GM12878 (cell line): ENCODE data around the gene CYP26B1. TPM values are rescaled to one million over a fixed set of nuclear protein-coding genes. Genes with fewer than 3 reads are reported as not detected.

Experiments used
- ATAC-seq: fragments of 200-7000 bp; cut with Tn5 transposase; 3 replicates; pipeline ENCODE4 v1.9.1; 2020; ENCODE audit warnings: mild to moderate bottlenecking, moderate library complexity
- BruUV-seq: library from RNA; stranded (reverse); fragments of 400-500 nt; replicated peaks from 2 replicates; lab custom pipeline; 2021; lab: Mats Ljungman, UMichigan
- CTCF ChIA-PET: fragments of 300-600 bp; sonication (Branson Sonifier 250); formaldehyde crosslinking; extraction: SDS; loops from one replicate; lab custom pipeline; 2021; ENCODE audit warnings: inconsistent platforms; lab: Yijun Ruan, JAX
- POLR2A ChIA-PET: fragments of 350-600 bp; formaldehyde crosslinking; extraction: SDS; loops from one replicate; lab custom pipeline; 2021; ENCODE audit warnings: inconsistent platforms; lab: Charles Lee
- RAD21 ChIA-PET: fragments of 300-600 bp; sonication (Branson Sonifier 250); formaldehyde crosslinking; loops from one replicate; lab custom pipeline; 2023; ENCODE audit warnings: antibody characterized with exemption; ENCODE audit not compliant: unreplicated experiment; lab: Charles Lee
- SMC1A ChIA-PET: fragments of 300-600 bp; sonication (Branson Sonifier 250); formaldehyde crosslinking; loops from one replicate; lab custom pipeline; 2023; ENCODE audit not compliant: unreplicated experiment, uncharacterized antibody; lab: Charles Lee
- DNase-seq: peaks from one replicate; pipeline ENCODE4 v3.0.0-alpha.2; 2011; ENCODE audit warnings: low read depth, low spot score
- FAIRE-seq: peaks from 3 replicates; lab custom pipeline; 2011; peaks lifted over from hg19 to GRCh38; lab: Jason Lieb, UNC
- H2AFZ ChIP-seq: 2 replicates; pipeline ENCODE4 v1.6.0; 2011; ENCODE audit warnings: low read depth, low read length, control low read depth; ENCODE audit not compliant: control insufficient read depth
- H3K27ac ChIP-seq: 2 replicates; pipeline ENCODE4 v1.5.1; 2011; ENCODE audit warnings: control low read depth; ENCODE audit not compliant: control insufficient read depth, insufficient read depth
- H3K27me3 ChIP-seq, 2 experiments: replicated peaks in 1 of 2; 2 replicates each; pipeline versions ENCODE4 v1.6.0 to v1.6.1; 2011; ENCODE audit warnings: low read length in 1 of 2; ENCODE audit not compliant: control insufficient read depth in 2 of 2, insufficient read depth in 2 of 2
- H3K36me3 ChIP-seq, 2 experiments: 2 replicates each; pipeline ENCODE4 v1.5.1; 2011; ENCODE audit warnings: low read length in 1 of 2; ENCODE audit not compliant: control insufficient read depth in 2 of 2, insufficient read depth in 2 of 2
- H3K4me1 ChIP-seq: 2 replicates; pipeline ENCODE4 v1.6.1; 2011; ENCODE audit warnings: mild to moderate bottlenecking, low read length, moderate library complexity, mixed read lengths; ENCODE audit not compliant: control insufficient read depth, insufficient read depth
- H3K4me2 ChIP-seq: 2 replicates; pipeline ENCODE4 v1.6.0; 2011; ENCODE audit warnings: control low read depth; ENCODE audit not compliant: control insufficient read depth, insufficient read depth
- H3K4me3 ChIP-seq: fragments of 200-600 bp; sonication (generic); 2 replicates; pipeline ENCODE4 v1.5.1; 2016
- H3K79me2 ChIP-seq: 2 replicates; pipeline ENCODE4 v1.6.0; 2011; ENCODE audit warnings: low read length; ENCODE audit not compliant: control insufficient read depth, insufficient read depth
- H3K9ac ChIP-seq: 2 replicates; pipeline ENCODE4 v1.8.0; 2011; ENCODE audit warnings: low read length, control low read depth, mixed read lengths; ENCODE audit not compliant: control insufficient read depth, insufficient read depth
- H3K9me3 ChIP-seq: replicated peaks from 3 replicates; pipeline ENCODE4 v1.5.1; 2011; ENCODE audit warnings: mild to moderate bottlenecking, low read length; ENCODE audit not compliant: control insufficient read depth, insufficient read depth
- H4K20me1 ChIP-seq: 2 replicates; pipeline ENCODE4 v1.6.0; 2011; ENCODE audit not compliant: control insufficient read depth, insufficient read depth
- CEBPB ChIP-seq, 2 experiments: fragments of 150-350 bp in 1 of 2; IDR thresholded peaks; 2 replicates each; pipeline ENCODE4 v1.6.1; 2012 to 2014; ENCODE audit warnings: low read depth in 2 of 2, low read length in 2 of 2, borderline replicate concordance in 1 of 2, inconsistent platforms in 1 of 2
- DPF2 ChIP-seq: fragments of 450-650 bp; IDR thresholded peaks from 2 replicates; pipeline ENCODE4 v1.6.1; 2017; ENCODE audit warnings: mild to moderate bottlenecking
- EED ChIP-seq: sonication (generic); IDR thresholded peaks from 2 replicates; pipeline ENCODE4 v1.6.1; 2016; ENCODE audit warnings: antibody characterized with exemption, low read depth
- IRF5 ChIP-seq: fragments of 450-650 bp; IDR thresholded peaks from 2 replicates; pipeline ENCODE4 v1.6.1; 2017; ENCODE audit warnings: borderline replicate concordance
- JUNB ChIP-seq: IDR thresholded peaks from 2 replicates; pipeline ENCODE4 v1.6.1; 2016; ENCODE audit warnings: antibody characterized with exemption, mild to moderate bottlenecking
- KDM1A ChIP-seq: fragments of 200-600 bp; sonication (generic); IDR thresholded peaks from 2 replicates; pipeline ENCODE4 v1.6.1; 2016; ENCODE audit warnings: borderline replicate concordance
- MLLT1 ChIP-seq: fragments of 450-650 bp; IDR thresholded peaks from 2 replicates; pipeline ENCODE4 v1.6.1; 2016; ENCODE audit warnings: mild to moderate bottlenecking
- NFXL1 ChIP-seq: fragments of 450-650 bp; IDR thresholded peaks from 2 replicates; pipeline ENCODE4 v1.6.1; 2017; ENCODE audit warnings: antibody characterized with exemption, mild to moderate bottlenecking, borderline replicate concordance
- NFYA ChIP-seq: IDR thresholded peaks from 2 replicates; pipeline ENCODE4 v1.6.1; 2011; ENCODE audit warnings: low read depth, mild to moderate bottlenecking, low read length, improper control_type of control experiment, borderline replicate concordance
- POLR2AphosphoS2 ChIP-seq: IDR thresholded peaks from 2 replicates; pipeline ENCODE4 v1.6.1; 2011; ENCODE audit warnings: low read depth, mild to moderate bottlenecking, low read length, improper control_type of control experiment, moderate library complexity
- POLR2AphosphoS5 ChIP-seq: IDR thresholded peaks from 2 replicates; pipeline ENCODE4 v1.6.1; 2011; ENCODE audit warnings: mild to moderate bottlenecking, low read length, inconsistent platforms
- SKIL ChIP-seq: fragments of 450-650 bp; IDR thresholded peaks from 2 replicates; pipeline ENCODE4 v1.6.1; 2017; ENCODE audit warnings: mild to moderate bottlenecking, low read depth, inconsistent platforms; ENCODE audit not compliant: poor library complexity, severe bottlenecking
- SPI1 ChIP-seq: IDR thresholded peaks from 2 replicates; pipeline ENCODE4 v1.6.1; 2011; ENCODE audit warnings: low read depth, mild to moderate bottlenecking, low read length, moderate library complexity, borderline replicate concordance; ENCODE audit not compliant: insufficient read depth
- TARDBP ChIP-seq: IDR thresholded peaks from 2 replicates; pipeline ENCODE4 v1.6.1; 2016; ENCODE audit warnings: borderline replicate concordance
- WGBS: methylation state at CpG from one replicate; pipeline ENCODE4 v1.1.6; 2016; ENCODE audit warnings: low lambda C conversion rate; ENCODE audit not compliant: insufficient replicate concordance, insufficient coverage; ENCODE audit errors: missing lambda C conversion rate; 5-methylcytosine and 5-hydroxymethylcytosine counted together
- in situ Hi-C: fragments of 300-500 bp; cut with MboI; formaldehyde crosslinking; loops from 9 replicates; pipeline ENCODE4 v1.14.3; 2018; ENCODE audit warnings: mixed read lengths
- intact Hi-C: fragments of 100-400 bp; cut with micrococcal nuclease; formaldehyde crosslinking; loops from one replicate; pipeline ENCODE4 v1.14.2; 2022; ENCODE audit not compliant: unreplicated experiment
- polyA plus RNA-seq, 11 experiments: library from polyadenylated mRNA; depleted of rRNA in 4 of 11; unstranded in 6 of 11; stranded (reverse) in 5 of 11; fragments of >200 nt; fragmentation: Nextera tagmentation in 4 of 11; fragmentation: Illumina TruSeq in 1 of 11; extraction: Ambion mirVana in 4 of 11; extraction: Trizol in 1 of 11; gene quantifications; 1 replicate in 1 of 11; 2 replicates in 10 of 11; pipeline versions ENCODE4 v1.2.1 to v1.2.3, GENCODE V29; 2011 to 2016; ENCODE audit warnings: inconsistent platforms in 2 of 11, missing spikeins in 2 of 11, low read depth in 1 of 11
- total RNA-seq, 4 experiments: library from RNA; depleted of rRNA in 3 of 4; stranded (reverse); fragments of >200 nt in 3 of 4; fragmentation: Illumina TruSeq in 1 of 4; extraction: Trizol in 1 of 4; gene quantifications; 2 replicates each; pipeline versions ENCODE4 v1.2.1 to v1.2.3, GENCODE V29; 2013 to 2021

The CYP26B1 gene
- total and polyA plus RNA-seq, 10 of the 15 experiments (the other 5 are each of a cell fraction or from before 2014, with no cell fraction given): not detected

GRCh38 chr2:72157871-72158771, 10.5 kb upstream of the CYP26B1 start:
- Histone ChIP-seq H3K4me1 (no peaks in the 10 kb centered on the region), H3K9ac (no peak overlapping the region), H4K20me1 (no peaks in the 10 kb centered on the region), H3K9me3 (no peaks in the 10 kb centered on the region), H2AFZ (no peak overlapping the region), H3K27ac (no peak overlapping the region), H3K4me3 (no peak overlapping the region), H3K36me3 (no peaks in the 10 kb centered on the region), H3K79me2 (no peaks in the 10 kb centered on the region), H3K4me2 (no peak overlapping the region), H3K27me3 (peaks cover 3 to 5% of the 10 kb centered on the region in 2 experiments; a peak in 2 of 4 replicates)
- no TSS peak for BruUV-seq
- CTCF ChIA-PET: interaction anchor here (1.4 kb wide), 1 partner anchor 8 kb away, joined by 4 read pairs; no protein-coding TSS in a partner anchor
- FAIRE-seq (no peak), ATAC-seq (no peak), DNase-seq (no peak)
- SMC1A ChIA-PET: no interaction called here
- POLR2A ChIA-PET: no interaction called here
- 56% methylated on average over 8 of the region's 8 CpGs for WGBS
- in situ Hi-C loops: no loop called here
- intact Hi-C loops: no loop called here
- RAD21 ChIA-PET: no interaction called here
- TF ChIP-seq NFYA: no peak
- no peak for TF ChIP-seq TARDBP
- no peak for TF ChIP-seq MLLT1
- TF ChIP-seq KDM1A: no peak
- TF ChIP-seq POLR2AphosphoS5: no peak
- no peak for TF ChIP-seq NFXL1
- no peak for TF ChIP-seq JUNB
- TF ChIP-seq EED: no peak
- TF ChIP-seq DPF2: no peak
- TF ChIP-seq CEBPB (IDR thresholded peaks at IDR 0.05; ENCODE audit: borderline replicate concordance in 1 of 2, low read depth in 2 of 2, low read length in 2 of 2): no peak
- no peak for TF ChIP-seq SPI1
- no peak for TF ChIP-seq POLR2AphosphoS2
- no peak for TF ChIP-seq IRF5
- no peak for TF ChIP-seq SKIL
